Effector memory CD4-positive, alpha-beta T cell (primary cell): ENCODE measurements around the gene FSTL4.

Experiments
- DNase-seq, 3 donors: peaks; one replicate each; pipeline ENCODE4 v3.0.0-alpha.2; 2020
- H3K27ac ChIP-seq: 2 replicates; pipeline ENCODE4 v1.7.0; 2013; ENCODE audit warnings: mild to moderate bottlenecking, low read length, moderate library complexity; ENCODE audit not compliant: insufficient read depth, poor library complexity, severe bottlenecking
- H3K27me3 ChIP-seq: replicated peaks from 2 replicates; pipeline ENCODE4 v1.7.0; 2013; ENCODE audit warnings: mild to moderate bottlenecking, low read length; ENCODE audit not compliant: insufficient read depth, control insufficient read depth, poor library complexity, severe bottlenecking
- H3K36me3 ChIP-seq: 2 replicates; pipeline ENCODE4 v1.7.0; 2013; ENCODE audit warnings: mild to moderate bottlenecking, low read length, moderate library complexity; ENCODE audit not compliant: control insufficient read depth, insufficient read depth
- H3K4me1 ChIP-seq: 2 replicates; pipeline ENCODE4 v1.7.0; 2013; ENCODE audit warnings: low read length, mild to moderate bottlenecking; ENCODE audit not compliant: control insufficient read depth, insufficient read depth, poor library complexity, severe bottlenecking
- H3K4me3 ChIP-seq: 2 replicates; pipeline ENCODE4 v1.7.0; 2013; ENCODE audit warnings: low read length, low read depth, mild to moderate bottlenecking; ENCODE audit not compliant: insufficient read depth, poor library complexity, severe bottlenecking
- H3K9me3 ChIP-seq: 2 replicates; pipeline ENCODE4 v1.7.0; 2013; ENCODE audit warnings: mild to moderate bottlenecking, low read length, moderate library complexity; ENCODE audit not compliant: control insufficient read depth

The FSTL4 gene

GRCh38 chr5:133317558-133317957 lies 294.8 kb downstream of the FSTL4 start:
- Histone ChIP-seq H3K27me3 (no peaks in the 10 kb centered on the region), H3K4me1 (peaks cover 3% of the 10 kb centered on the region), H3K36me3 (no peaks in the 10 kb centered on the region), H3K9me3 (no peaks in the 10 kb centered on the region), H3K4me3 (no peak overlapping the region), H3K27ac (no peak overlapping the region)
- DNase-seq, result no peak

DNA sequence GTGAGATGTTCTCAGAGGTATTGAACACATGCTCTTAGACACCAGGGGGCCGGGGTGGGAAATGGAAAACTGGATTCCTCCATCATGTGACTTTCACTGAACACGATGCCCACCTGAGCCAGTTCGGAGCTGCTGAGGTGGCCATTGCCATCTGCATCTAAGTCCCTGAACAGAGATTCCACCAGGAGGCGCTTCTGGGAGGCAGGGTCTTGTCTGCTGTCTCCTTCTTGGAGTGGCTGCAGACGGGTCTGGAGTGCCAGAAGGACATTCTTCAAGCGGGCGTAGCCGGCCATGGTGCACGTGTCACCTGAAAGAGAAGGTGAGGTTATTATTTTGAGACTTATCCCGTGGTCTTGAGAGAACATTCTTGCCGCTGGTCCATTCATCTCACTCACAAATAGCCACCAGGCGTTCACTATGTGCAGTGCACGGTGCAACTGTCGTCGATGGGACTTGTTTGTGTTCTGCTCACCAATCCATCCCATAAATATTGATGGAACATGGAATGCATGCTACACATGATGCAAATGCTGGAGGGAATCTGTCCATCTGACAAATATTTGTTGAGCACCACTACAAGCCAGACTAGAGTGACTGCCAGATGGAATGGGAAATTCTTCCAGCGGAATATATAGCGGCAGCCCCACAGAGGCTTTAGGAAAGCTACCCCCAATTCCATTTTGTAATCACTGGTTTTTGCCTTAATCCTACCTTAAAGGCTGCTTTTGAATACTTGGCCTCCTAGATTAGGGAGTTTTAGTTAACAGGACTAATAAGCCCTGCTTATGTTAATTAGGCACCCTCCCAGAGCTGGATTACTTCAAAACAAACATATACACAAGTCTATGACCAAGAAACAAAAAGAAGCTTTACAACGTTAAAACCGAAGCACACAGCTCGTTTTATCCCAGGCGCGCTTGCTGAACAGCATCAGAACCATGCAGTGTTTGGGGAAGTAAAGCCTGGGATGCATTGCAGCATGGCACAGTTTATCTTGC lies 295.7 kb downstream of the FSTL4 start:
- Histone ChIP-seq H3K27ac (no peak overlapping the region), H3K4me1 (peaks cover 2% of the 10 kb centered on the region), H3K36me3 (no peaks in the 10 kb centered on the region), H3K27me3 (no peaks in the 10 kb centered on the region), H3K9me3 (no peaks in the 10 kb centered on the region), H3K4me3 (no peak overlapping the region)
- DNase-seq, result no peak

DNA sequence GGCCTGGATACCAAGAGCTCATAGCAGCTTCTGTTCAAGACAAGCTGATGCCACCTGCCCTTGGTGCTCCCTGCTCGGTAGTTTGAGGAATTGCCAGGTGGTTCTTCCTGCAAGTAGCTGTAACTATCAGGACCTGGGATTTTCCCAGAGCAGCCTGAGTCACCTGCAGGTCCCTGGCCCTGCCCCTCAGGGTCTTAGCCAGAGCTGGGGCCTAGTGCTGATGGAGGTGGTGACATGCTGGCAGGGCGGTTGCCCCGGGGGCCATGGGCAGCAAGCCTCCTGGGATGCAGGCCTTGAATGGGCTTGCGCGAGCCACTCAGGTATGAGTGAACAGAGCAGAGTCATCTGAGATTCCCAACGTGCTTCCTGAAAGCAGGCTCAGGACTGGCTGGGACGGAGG lies 298.3 kb downstream of the FSTL4 start:
- DNase-seq, result no peak
- no peak overlapping the region for H3K27ac ChIP-seq
- no peak overlapping the region for H3K4me3 ChIP-seq
- no peaks in the 10 kb centered on the region for H3K36me3 ChIP-seq
- H3K27me3 ChIP-seq, result no peaks in the 10 kb centered on the region
- H3K9me3 ChIP-seq, result no peaks in the 10 kb centered on the region
- H3K4me1 ChIP-seq, result no peaks in the 10 kb centered on the region

GRCh38 chr5:133311176-133311575 lies 301.2 kb downstream of the FSTL4 start:
- no peaks in the 10 kb centered on the region for H3K36me3 ChIP-seq
- H3K9me3 ChIP-seq, result no peaks in the 10 kb centered on the region
- H3K4me1 ChIP-seq, result no peaks in the 10 kb centered on the region
- DNase-seq, result no peak
- no peak overlapping the region for H3K4me3 ChIP-seq
- H3K27me3 ChIP-seq, result no peaks in the 10 kb centered on the region
- no peak overlapping the region for H3K27ac ChIP-seq

GRCh38 chr5:133309984-133310621 lies 302.2 kb downstream of the FSTL4 start:
- H3K9me3 ChIP-seq, result no peaks in the 10 kb centered on the region
- H3K27ac ChIP-seq, result no peak overlapping the region
- no peak for DNase-seq
- H3K36me3 ChIP-seq, result no peaks in the 10 kb centered on the region
- H3K27me3 ChIP-seq, result no peaks in the 10 kb centered on the region
- H3K4me1 ChIP-seq, result no peaks in the 10 kb centered on the region
- no peak overlapping the region for H3K4me3 ChIP-seq

- H3K4me1 ChIP-seq, result no peaks in the 10 kb centered on the region
- no peak overlapping the region for H3K27ac ChIP-seq
- H3K36me3 ChIP-seq, result no peaks in the 10 kb centered on the region
- no peak for DNase-seq
- no peaks in the 10 kb centered on the region for H3K9me3 ChIP-seq
- H3K27me3 ChIP-seq, result no peaks in the 10 kb centered on the region
- H3K4me3 ChIP-seq, result no peak overlapping the region
These were observed 303.1 kb downstream of the FSTL4 start for GRCh38 chr5:133309166-133309795.

- H3K36me3 ChIP-seq, result no peaks in the 10 kb centered on the region
- DNase-seq, result no peak
- H3K9me3 ChIP-seq, result no peaks in the 10 kb centered on the region
- H3K4me3 ChIP-seq, result no peak overlapping the region
- no peaks in the 10 kb centered on the region for H3K27me3 ChIP-seq
- no peaks in the 10 kb centered on the region for H3K4me1 ChIP-seq
- H3K27ac ChIP-seq, result no peak overlapping the region
These were observed 305.1 kb downstream of the FSTL4 start for GRCh38 chr5:133307275-133307674.

DNA sequence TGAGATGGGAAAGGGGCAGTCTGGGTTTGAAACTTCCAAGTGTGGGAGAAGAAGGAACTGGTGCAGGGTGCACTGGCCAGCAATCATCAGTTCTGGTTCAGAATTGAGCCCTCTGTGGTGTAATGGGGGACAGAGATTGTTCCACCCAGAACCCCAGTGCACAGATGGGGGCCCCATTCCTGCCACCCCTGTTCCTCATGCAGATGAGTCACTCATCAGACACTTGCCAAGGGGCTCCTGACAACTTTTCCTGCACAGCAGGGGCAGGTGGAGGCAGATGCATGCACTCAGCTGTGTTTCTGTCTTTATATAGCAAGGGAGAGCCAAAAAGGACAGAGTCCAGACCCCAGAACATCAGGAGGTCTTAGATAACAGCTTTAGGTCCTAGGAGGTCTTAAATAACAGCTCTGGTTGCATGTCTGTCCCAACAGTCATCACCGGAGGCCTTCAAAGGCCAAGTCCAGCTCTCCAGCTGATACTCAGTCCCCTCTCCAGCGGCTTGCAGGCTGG lies 307.6 kb downstream of the FSTL4 start:
- H3K9me3 ChIP-seq, result no peaks in the 10 kb centered on the region

GRCh38 chr5:133304178-133304577 lies 308.2 kb downstream of the FSTL4 start:
- DNase-seq, result no peak
- Histone ChIP-seq H3K4me1 (no peaks in the 10 kb centered on the region), H3K36me3 (no peaks in the 10 kb centered on the region), H3K4me3 (no peak overlapping the region), H3K27me3 (no peaks in the 10 kb centered on the region), H3K9me3 (no peaks in the 10 kb centered on the region), H3K27ac (no peak overlapping the region)

More for the DNA sequence above, 307.6 kb downstream of the FSTL4 start:
- H3K27ac ChIP-seq, result no peak overlapping the region
- DNase-seq, result no peak
- H3K36me3 ChIP-seq, result no peaks in the 10 kb centered on the region
- no peaks in the 10 kb centered on the region for H3K4me1 ChIP-seq
- no peak overlapping the region for H3K4me3 ChIP-seq
- H3K27me3 ChIP-seq, result no peaks in the 10 kb centered on the region
